Stimulated activated CD4-positive, alpha-beta T cell treated with anti-CD3 and anti-CD28 coated beads, Interleukin-4, amount 100 ng/mL, for 48 hours (primary cell): ENCODE measurements around the gene PEX14.

ENCODE experiments used
- DNase-seq, 2 donors: peaks; one replicate each; pipeline ENCODE4 v3.0.0-alpha.2; 2020; ENCODE audit warnings: low read depth in 2 of 2

The PEX14 gene

DNA sequence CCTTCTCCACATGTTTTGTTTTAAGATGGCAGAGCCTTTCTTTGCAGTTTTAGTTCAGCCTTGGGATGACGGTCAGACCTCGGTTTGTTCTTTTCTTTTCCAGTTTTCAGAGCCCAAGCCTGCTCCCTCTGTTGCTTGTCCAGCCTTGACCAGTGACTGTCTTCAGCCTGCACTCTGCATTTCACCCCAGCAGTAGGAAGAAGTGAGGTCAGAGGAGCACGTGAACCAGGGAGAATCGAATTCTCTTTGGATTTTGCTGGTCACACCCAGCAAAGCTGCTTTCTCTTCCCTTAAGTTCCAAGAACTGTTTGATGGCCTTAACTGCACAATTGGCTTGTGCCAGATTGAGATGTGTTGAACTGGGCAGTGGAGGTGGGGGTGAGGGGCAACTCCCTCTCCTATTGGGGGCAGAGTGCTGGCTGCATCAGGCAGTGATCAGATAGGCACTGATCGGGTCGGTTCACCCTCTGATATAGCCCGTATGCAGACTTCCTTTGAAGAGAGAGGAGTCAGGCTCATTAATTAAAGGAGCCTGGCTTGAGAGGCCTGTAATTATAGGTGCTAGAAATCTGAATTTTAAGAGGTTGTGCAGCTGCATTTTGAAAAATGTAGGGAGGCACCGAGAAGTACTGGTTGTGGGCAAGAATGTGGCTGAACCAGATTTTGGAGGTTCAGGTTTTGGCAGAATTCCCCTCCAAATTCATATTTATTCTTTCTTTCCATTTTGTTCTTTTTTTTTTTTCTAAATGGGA lies 42.4 kb downstream of the PEX14 start:
- no peak for DNase-seq

DNA sequence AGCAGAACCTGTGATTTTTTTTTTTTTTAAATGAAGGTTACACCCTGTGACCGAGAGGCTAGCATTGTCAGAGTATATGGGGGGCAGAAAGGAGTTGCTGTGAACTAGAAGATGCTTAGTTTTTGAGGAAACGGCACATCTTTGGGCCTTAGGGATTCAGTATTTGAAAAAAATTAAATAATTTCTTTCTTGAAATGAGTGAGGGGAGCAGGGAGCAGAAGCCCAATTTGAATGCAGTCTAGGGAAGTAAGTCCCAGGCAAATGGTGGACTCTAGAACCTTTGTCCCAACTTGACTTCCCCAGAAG lies 42.9 kb downstream of the PEX14 start:
- no peak for DNase-seq

DNA sequence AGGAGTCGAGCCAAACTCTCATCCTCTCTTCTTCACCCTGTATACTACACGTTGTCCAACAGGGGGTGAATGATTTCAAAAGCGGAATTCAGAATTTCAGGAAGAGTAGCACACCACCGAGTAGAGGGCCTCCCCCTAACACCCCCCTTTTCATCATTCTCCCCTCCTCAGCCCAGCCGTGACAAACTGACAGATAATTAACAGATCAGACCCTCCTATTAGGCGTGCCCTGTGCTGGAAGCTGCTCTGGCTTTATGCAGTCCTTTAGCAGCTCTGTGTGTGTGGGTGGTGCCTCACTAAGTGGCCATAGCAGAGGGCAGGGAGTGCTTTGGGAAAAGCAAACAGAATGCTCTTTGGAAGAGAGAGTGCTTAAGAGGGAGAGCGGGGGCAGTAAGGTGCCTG lies 44.3 kb downstream of the PEX14 start:
- no peak for DNase-seq

GRCh38 chr1:10520497-10520896 lies 45.7 kb downstream of the PEX14 start:
- DNase-seq, result no peak

GRCh38 chr1:10520952-10521351 lies 46.2 kb downstream of the PEX14 start:
- no peak for DNase-seq

DNA sequence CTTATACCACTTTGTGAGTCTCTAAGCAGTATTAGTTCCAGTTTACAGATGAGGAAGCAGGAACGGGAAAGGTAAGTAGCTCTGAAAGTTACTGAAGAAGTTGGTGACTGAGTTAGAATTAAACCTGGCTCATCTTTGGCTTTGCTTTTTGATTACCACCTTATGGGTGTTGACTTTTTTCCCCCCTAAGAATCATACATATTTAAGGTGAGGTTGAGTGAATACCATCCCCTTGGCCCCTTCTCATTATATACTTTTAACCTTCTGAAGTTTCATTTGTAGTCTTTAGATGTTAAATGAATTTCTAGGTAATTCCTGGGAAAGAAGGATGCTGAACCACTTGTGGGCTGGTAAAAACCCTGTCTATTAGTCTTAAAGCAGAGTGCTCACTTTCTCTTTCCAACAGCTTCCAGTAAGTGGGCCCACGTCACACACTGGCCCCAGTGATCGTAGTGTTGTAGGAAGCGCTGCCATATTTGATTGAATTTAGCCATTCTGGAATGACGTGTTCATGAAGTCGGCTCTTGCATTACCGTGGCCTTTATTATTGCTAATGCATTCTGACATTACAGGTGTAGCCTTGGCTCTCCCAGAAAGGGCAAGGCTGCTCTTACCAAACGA lies 46.9 kb downstream of the PEX14 start:
- DNase-seq, result no peak

DNA sequence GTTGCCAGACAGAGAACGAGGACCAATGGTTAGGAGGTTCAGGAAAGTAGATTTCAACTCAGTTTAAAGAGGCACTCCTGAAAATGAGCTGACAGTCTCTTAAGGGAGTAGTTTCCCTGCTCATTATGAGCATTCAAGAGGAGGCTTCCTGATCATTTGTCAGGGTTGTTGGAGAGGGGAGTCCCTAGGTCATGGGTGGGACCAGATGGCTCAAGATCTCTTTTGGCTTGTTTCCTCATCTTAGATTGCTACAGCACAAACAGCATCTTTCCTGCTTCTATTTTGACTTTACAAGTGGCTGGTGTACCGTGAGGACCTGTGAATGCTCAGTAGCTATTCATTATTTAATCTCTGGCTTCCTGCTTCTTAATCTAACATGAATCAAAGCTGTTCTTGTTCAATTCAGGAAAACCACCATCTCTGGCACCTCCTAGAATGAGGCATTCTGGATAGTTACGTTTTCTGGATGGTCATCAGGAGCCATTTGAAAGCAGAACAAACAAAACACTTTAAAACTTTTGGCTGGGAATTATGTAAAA lies 47.6 kb downstream of the PEX14 start:
- no peak for DNase-seq

GRCh38 chr1:10525208-10525607 lies 50.5 kb downstream of the PEX14 start:
- no peak for DNase-seq

GRCh38 chr1:10528066-10529014 lies 53.6 kb downstream of the PEX14 start:
- no peak for DNase-seq

DNA sequence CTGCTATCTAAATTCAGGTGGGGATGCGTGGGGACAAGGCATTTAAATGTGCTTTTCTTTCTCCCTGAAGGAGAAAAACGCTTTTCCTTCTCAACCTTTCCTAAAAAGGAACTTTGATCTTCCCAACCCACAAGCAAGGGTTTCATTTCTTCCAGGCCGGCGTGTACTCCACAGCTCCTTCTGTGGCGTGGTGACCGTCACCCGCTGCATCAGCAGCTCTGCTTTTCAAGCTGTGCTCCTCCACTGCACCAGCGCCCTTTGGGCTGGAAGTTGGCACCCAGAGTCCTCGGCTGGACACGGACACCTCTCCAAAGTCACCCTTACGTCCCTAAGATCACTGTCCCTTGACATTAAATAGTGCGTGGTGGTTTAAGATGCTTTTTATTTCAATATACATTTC lies 54.3 kb downstream of the PEX14 start:
- no peak for DNase-seq

- DNase-seq, result no peak
Observed at GRCh38 chr1:10529765-10530164, 55.0 kb downstream of the PEX14 start.

GRCh38 chr1:10530281-10530740 lies 55.6 kb downstream of the PEX14 start:
- DNase-seq, result no peak

- DNase-seq, result no peak
Observed at GRCh38 chr1:10530756-10531495, 56.2 kb downstream of the PEX14 start.

DNA sequence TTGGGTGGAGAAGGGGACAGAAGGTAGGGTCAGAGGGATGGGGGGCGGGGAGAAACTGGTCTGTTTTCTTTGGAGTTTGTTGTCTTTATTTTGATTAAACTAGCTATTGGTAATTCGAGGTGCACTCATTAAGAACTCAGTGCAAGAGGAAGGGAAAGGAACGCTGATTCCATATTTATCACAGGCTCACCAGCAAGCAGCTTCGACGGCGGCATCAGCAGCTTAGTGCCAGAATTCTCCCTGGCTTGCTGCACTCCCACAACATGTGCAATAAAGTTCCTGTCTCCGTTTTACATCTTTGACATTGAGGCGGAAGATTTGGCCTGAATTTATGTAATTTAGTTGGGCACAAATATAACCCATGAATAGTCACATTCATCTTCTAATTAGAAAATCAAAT lies 57.6 kb downstream of the PEX14 start:
- DNase-seq, result no peak

DNA sequence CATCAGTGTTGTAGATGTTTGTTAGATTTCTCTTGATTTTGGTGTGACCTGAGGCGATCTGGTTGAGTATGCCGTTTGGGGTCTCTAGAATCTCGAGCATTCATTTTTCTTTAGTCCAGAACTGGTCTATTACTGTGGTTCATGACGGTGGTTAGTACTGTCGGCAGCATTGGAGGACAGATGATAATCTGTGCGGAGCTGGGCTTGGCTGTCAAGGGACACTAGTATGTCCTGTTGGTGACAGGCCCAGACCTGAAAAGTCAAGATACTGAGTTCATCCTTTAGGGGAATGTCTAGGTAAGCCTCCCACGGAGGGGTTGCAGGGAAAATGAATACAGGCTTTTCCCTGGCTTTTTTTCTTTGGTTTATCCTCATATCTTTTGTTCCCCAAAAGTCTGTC lies 59.8 kb downstream of the PEX14 start:
- no peak for DNase-seq

DNA sequence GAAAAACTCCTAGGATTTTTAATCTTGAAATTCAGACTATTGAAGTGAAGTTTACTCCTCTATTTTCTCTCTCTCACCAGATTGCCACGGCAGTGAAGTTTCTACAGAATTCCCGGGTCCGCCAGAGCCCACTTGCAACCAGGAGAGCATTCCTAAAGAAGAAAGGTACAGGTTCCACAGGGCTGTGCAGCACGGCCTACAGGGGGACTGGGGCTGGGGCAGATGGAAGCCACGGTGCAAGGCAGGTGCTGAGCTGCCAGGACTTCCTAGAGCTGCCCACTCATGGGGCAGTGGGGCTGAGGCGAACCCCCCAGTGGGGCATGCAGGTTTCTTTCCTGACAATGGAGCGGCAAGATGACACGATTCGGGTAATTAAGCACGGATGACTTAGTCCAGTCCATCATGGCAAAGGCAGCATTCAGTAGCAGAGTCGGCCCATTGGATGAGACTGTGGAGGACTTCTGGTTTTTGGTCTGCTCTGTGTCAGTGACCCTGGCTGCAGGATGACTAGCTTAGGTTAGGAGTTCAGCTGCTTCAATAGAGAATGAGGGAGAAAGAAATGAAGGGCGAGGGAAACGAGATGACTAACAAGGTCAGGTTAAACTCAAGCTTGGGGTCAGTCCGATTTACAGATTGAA lies 61.5 kb downstream of the PEX14 start:
- DNase-seq, result no peak

- no peak for DNase-seq
Observed at GRCh38 chr1:10537082-10537766, 62.5 kb downstream of the PEX14 start.

- no peak for DNase-seq
Observed at GRCh38 chr1:10538646-10539355, 64.1 kb downstream of the PEX14 start.

- no peak for DNase-seq
Observed at GRCh38 chr1:10539411-10540043, 64.8 kb downstream of the PEX14 start.
